GM20000 (cell line): ENCODE measurements around the gene LARP1B.

Experiments used
- DNase-seq: peaks from one replicate; pipeline ENCODE4 v3.0.0; 2012; ENCODE audit warnings: low spot score
- TF ChIP-seq, protein P1 (sequence below): IDR thresholded peaks from 2 replicates; pipeline ENCODE4 v1.5.1; 2012; ENCODE audit warnings: mild to moderate bottlenecking, control low read depth; ENCODE audit errors: extremely low read depth, missing control alignments

Gene LARP1B

GRCh38 chr4:128191115-128191781 is 130.1 kb downstream of the LARP1B start:
- peak; percentile 59 for DNase-seq
- TF ChIP-seq, protein P1, sequence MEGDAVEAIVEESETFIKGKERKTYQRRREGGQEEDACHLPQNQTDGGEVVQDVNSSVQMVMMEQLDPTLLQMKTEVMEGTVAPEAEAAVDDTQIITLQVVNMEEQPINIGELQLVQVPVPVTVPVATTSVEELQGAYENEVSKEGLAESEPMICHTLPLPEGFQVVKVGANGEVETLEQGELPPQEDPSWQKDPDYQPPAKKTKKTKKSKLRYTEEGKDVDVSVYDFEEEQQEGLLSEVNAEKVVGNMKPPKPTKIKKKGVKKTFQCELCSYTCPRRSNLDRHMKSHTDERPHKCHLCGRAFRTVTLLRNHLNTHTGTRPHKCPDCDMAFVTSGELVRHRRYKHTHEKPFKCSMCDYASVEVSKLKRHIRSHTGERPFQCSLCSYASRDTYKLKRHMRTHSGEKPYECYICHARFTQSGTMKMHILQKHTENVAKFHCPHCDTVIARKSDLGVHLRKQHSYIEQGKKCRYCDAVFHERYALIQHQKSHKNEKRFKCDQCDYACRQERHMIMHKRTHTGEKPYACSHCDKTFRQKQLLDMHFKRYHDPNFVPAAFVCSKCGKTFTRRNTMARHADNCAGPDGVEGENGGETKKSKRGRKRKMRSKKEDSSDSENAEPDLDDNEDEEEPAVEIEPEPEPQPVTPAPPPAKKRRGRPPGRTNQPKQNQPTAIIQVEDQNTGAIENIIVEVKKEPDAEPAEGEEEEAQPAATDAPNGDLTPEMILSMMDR: peak; percentile 71

DNA sequence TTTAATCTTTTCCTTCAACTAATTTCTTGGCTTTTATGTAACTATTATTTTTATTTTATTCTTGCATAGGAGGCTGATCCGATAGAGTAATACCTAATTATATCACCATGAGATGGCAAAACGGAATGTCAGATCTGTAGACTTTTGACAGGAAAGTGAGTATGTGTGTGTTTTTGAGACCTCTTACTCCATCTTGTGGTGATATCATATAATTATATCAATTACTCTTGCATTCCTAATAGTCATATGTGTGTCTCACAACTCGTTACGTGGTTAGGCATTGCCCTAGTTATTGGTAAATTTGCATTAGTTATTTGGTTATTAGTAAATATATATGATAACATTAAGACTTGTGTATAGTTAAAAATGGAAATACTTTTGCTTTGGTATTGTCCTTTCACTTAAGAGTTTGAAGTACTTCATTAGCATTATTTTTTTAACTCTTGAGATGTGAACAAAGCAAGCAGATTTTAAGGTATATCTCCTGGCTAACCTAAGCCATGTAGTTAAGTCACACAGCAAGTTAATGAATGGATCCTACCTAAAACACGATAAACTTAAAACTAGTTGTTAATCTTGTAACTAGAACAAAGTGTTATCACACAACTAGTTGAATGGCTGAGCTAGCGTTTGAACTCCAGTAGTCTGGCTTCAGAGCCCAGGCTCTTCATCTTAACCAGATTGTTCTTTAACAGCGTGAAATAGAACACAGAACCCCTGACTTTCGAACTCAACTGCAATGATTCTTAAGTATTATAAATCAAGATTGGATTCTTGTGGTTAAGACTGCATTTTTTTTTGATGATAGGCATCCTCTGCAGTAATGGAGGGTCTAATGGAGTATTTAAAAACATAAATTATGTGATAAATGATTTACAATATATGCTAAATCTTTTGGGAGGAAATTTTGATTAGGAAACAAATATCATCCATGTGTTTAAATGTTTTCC is 159.4 kb downstream of the LARP1B start:
- peak; percentile 42 for DNase-seq
- TF ChIP-seq, protein P1: no peak

GRCh38 chr4:128221586-128221985 is 160.5 kb downstream of the LARP1B start:
- TF ChIP-seq, protein P1: no peak
- no peak for DNase-seq

DNA sequence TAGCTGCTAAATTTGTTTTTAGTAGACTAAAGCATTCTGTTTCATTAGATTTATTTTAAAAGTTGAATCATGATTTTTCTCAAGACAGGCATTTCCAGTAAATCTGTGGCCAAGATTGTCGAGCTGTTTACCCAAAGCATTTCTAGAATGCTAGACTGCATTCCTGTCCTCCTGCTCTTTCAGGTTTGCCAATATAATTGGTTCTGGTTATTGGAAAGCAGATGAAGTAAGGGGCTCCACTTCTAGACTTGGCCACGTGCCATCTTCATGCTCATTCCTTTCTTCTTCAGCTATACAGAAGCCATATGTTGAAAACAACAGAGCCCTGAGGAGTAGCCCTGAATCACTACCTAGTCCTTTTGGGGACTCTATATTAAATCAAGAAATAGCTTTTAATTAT is 164.0 kb downstream of the LARP1B start:
- TF ChIP-seq, protein P1: no peak
- DNase-seq: no peak

DNA sequence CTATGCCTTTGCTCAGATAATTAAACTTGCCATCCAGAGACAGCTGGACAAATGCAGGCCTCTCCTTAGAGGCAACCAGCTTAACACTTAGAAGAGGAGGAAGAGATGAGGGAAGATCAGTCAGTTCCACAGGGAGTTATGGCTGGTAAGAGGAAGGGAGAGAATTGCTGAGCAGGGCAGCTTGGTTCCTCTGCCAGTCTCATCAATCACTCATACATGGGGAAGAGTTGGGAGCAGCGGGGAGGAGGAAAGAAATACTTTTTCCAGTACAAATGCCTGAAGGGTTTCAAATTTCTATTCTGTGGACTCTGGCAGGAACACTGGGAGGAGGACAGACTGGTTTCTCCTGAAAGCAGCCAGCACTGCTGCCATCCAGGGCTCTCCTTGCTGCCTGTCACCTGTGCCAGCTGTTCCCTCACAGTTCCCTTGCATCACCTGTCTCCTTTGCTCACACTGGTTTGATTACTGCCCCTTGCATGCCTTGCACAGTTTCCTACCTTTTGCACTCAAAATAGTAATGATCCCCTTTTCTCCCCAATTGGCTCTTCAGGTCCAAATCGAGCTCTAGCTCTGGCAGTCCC is 167.0 kb downstream of the LARP1B start:
- no peak for DNase-seq
- TF ChIP-seq, protein P1: no peak

- no peak for DNase-seq
- TF ChIP-seq, protein P1: no peak
Measured at GRCh38 chr4:128228845-128229795, 168.0 kb downstream of the LARP1B start.
